Transverse colon (tissue), 4 donors: ENCODE results near the gene SNX8. TPM values are rescaled to one million over a fixed set of nuclear protein-coding genes. Genes with fewer than 3 reads are reported as not detected.

Source experiments
- total RNA-seq, 4 donors: library from RNA; depleted of rRNA; stranded (reverse); fragments of >200 nt; gene quantifications; one replicate each; pipeline ENCODE4 v1.1.0, GENCODE V29; 2016

Gene SNX8
- total RNA-seq, 4 donors from 2014 or later = 3.8 to 27.3 (median 9.2) TPM

Other genes with a start within 250 kb of the SNX8 start
- 10 to 100 TPM in 3 of 4 donors, 1 to 10 TPM in 1; 8.0 to 52.7 (median 26.7) TPM for gene MAD1L1, start 81.5 kb downstream of the SNX8 start, total RNA-seq
- gene MRM2, start 72.2 kb downstream of the SNX8 start, total RNA-seq = 10 to 100 TPM in 3 of 4 donors, 1 to 10 TPM in 1; 2.2 to 15.3 (median 12.7) TPM
- 10 to 100 TPM in 1 of 4 donors, 1 to 10 TPM in 2, not detected in 1; 4.2 to 23.6 (median 9.5) TPM for gene NUDT1, start 72.2 kb downstream of the SNX8 start, total RNA-seq
- gene EIF3B, start 40.4 kb upstream of the SNX8 start, total RNA-seq = 100 to 1,000 TPM in 1 of 4 donors, 10 to 100 TPM in 3; 75.4 to 201 (median 90.6) TPM
- gene CHST12, start 89.2 kb upstream of the SNX8 start, total RNA-seq = 100 to 1,000 TPM in 1 of 4 donors, 10 to 100 TPM in 2, 1 to 10 TPM in 1; 7.6 to 136 (median 13.6) TPM
- gene GRIFIN, start 162.0 kb upstream of the SNX8 start, total RNA-seq = not detected
- 100 to 1,000 TPM in 2 of 4 donors, 10 to 100 TPM in 2; 17.9 to 162 (median 80.6) TPM for gene LFNG, start 205.3 kb upstream of the SNX8 start, total RNA-seq
- gene BRAT1, start 241.1 kb upstream of the SNX8 start, total RNA-seq = 100 to 1,000 TPM in 1 of 4 donors, 10 to 100 TPM in 3; 31.7 to 120 (median 40.4) TPM
- gene IQCE, start 244.5 kb upstream of the SNX8 start, total RNA-seq = 100 to 1,000 TPM in 1 of 4 donors, 10 to 100 TPM in 3; 27.2 to 187 (median 55.5) TPM